Neural progenitor cell (in vitro differentiated cells): ENCODE data around the gene TMIE.

Experiments
- CTCF ChIP-seq: fragments of 200-600 bp; sonication (generic); IDR thresholded peaks from 2 replicates; pipeline ENCODE4 v1.5.1; 2017; ENCODE audit warnings: antibody characterized with exemption, mild to moderate bottlenecking
- EZH2 ChIP-seq: fragments of 200-600 bp; sonication (generic); IDR thresholded peaks from 2 replicates; pipeline ENCODE4 v1.6.1; 2017; ENCODE audit warnings: antibody characterized with exemption, mild to moderate bottlenecking, moderate library complexity

- TF ChIP-seq CTCF, result no peak
- TF ChIP-seq EZH2, result no peak
Measured at GRCh38 chr3:46722443-46722842, 21.3 kb downstream of the TMIE start.
